ENCODE measurements around the gene ZBTB46.
A peak's percentile ranks its signal among the peaks of the same experiment; 100 is the strongest.
"Not testable (repeated sequence)": the region's sequence is repeated elsewhere in the genome, so short reads cannot be mapped to it uniquely, and the experiment has no call there.

ZBTB46 gene, protein sequence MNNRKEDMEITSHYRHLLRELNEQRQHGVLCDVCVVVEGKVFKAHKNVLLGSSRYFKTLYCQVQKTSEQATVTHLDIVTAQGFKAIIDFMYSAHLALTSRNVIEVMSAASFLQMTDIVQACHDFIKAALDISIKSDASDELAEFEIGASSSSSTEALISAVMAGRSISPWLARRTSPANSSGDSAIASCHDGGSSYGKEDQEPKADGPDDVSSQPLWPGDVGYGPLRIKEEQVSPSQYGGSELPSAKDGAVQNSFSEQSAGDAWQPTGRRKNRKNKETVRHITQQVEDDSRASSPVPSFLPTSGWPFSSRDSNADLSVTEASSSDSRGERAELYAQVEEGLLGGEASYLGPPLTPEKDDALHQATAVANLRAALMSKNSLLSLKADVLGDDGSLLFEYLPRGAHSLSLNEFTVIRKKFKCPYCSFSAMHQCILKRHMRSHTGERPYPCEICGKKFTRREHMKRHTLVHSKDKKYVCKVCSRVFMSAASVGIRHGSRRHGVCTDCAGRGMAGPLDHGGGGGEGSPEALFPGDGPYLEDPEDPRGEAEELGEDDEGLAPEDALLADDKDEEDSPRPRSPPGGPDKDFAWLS

DNA sequence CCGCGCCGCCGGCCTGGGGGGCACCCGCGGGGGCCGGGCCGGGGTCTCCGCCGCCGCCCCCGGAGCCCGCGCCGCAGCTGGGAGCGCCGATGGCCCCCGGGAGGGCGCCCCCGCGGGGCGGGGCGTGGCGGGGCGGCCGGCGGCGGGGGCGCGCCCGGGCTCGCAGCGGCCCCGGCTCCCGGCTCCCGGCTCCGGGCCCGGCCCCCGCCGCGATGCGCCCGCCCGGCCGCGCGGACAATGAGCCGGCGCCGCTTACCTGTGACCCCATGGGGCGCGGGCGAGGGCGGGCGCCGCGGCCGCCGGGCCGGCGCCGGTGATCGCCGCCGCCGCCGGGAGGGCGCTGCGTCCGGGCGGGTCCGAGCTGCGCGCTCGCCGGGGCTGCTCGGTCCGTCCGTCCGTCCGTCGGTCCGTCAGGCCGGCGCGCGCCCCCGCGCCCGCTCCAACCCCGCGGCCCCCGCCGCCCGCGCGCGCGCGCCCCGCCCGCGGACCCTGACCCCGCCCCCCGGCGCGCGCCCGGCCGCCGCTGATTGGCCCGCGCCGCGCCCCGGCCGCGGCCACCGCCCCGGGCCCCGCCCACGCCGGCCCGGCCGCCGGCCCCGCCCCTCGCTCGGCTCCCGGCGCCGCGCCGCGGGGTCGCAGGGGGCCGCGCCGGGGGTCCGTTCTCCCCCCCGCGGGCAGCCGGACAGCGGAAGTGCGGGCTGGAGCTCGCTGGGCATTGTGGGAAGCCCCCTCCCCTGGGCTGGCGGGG is at the start of gene ZBTB46:
ZBTB46 (minus strand) TSS at position 424 of the 748 bp plus-strand sequence. CDS start 40,507 bp downstream, outside the sequence.
- peak; percentile 51 for DNase-seq

DNA sequence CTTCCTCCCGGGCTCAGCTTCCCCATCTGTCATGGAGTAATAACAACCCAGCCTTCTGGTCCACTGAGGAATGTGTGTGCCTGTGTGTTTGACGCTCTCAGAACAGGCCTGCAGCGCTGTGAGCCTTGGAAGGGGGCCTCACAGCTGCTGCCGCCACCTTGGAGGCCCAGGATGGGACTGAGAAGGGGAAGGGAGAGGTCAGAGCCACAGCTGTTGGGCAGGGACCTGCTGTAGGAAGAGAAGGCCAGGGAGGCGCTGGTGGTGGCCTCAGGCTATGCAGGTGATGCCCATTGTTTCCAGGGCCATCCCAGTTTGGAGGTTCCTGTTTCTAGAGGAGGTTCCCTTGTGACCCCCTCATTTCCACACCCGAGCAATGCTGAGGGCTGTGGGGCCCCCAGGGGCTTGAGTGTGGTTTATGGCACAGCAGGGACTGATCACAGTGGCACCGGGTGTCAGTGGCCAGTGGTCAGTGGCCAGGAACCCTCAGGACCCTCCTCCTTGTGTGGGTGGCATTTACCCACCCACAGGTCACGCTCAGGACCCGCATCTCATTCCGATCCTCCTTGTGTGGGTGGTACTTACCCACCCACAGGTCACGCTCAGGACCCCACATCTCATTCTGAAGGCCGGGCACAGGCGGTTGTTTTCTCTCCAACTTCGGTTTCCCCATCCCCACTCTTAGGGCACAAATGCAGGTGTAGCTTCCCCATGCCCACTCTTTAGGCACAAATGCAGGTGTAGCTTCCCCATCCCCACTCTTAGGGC is 48.0 kb upstream of the ZBTB46 start:
- DNase-seq, result no peak

DNA sequence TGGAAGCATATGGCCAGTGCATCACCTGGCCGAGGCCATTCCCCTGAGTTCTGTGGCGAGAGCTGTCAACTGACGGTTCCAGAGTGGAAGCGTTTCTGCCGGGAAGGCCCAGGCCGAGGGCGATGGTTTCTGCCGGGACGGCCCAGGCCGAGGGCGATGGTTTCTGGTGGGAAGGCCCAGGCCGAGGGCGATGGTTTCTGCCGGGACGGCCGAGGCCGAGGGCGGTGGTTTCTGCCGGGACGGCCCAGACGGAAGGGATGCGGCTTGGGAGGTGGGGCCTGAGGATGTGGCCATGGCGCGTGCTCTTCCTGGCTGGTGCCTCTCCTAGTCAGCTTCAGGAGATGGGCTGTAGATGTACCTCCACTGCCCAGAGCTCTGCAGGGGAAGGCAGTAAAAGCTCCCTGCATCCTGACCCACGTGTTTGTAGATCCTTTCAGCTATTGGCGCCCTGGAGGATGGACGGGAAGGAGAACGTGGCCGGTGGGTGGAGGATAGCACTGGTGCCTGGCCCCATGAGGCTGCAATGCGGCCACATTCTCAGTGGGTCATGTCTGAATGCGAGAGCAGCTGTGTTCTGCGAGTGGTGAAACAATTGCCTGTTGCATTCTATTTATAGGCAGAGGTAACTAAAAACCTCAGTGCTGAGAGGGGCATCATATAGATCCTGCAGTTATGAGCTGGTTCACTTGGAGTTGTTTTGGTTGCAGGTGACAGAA is 46.8 kb upstream of the ZBTB46 start:
- DNase-seq, result no peak

DNA sequence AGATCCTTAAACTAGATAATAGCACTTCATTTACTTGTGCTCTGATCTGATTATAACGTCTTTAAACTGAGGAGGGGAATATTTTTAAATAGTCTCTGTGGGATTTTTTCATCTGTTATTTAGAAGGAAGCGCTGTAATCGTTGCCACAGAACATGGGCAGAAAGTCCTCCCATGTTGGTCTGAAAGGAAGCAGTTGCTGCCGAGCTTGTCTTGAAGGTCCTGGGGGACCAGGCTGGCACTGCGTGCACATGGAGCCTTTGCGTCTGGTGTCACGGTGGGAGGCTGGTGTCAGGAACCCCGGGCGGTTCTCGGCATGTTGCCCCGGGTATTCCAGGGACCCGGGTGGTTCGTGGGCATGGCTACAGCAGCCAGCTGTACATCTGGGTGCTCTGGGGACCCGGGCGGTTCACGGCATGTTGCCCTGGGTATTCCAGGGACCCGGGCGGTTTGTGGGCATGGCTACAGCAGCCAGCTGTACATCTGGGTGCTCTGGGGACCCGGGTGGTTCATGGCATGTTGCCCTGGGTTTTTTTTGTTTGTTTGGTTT is 45.5 kb upstream of the ZBTB46 start:
- no peak for DNase-seq

DNA sequence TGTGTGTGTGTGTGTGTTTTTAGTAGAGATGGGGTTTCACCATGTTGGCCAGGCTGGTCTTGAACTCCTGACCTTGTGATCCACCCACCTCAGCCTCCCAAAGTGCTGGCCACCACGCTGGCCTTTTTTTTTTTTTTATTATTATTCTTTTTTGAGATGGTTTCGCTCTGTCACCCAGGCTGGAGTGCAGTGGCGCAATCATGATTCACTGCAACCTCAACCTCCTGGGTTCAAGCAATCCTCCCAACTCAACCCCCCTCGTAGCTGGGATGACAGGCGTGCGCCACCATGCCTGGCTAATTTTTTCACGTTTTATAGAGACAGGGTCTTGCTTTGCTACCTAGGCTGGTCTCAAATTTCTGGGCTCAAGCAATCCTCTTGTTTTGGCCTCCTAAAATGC is 43.2 kb upstream of the ZBTB46 start:
- not testable (repeated sequence) for DNase-seq

DNA sequence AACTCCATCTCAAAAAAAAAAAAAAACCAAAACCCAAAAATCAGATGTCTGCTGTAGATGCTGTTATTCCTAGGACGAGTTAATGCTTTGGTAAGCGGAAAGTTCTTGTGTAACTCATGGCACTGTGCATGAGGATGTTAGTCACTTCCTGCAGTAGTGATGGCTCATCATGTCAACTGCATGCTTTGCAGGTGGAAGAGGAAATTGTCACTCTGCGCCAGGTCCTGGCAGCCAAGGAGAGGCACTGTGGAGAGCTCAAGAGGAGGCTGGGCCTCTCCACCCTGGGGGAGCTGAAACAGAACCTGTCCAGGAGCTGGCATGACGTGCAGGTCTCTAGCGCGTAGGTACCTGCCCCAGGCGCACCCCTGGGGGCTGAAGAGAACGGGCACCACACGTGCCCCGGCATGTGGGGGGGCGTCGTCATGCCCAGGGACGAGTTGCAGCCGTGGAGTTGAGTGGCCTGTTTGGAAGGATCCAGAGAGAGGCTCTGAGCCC is 42.5 kb upstream of the ZBTB46 start:
- peak; percentile 93 for DNase-seq

DNA sequence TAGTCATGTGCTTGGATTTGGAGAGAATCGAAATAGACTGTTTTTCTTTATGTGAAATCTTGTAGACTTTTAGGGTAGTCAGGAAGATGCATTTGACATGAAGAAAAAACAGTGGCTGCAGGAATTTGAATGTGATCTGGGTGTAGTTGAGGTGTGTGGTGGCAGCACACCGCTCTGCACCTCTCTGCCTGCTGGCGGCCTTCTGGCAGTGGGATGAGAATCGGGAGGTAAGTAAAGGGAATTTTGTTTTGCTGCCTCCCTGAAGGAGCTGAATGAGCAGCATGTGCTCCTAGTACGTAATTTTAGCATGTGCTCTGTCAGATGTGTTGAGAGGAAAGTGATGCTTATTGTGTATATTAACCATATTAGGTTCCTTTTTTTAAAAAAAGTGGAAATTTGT is 37.2 kb upstream of the ZBTB46 start:
- no peak for DNase-seq

DNA sequence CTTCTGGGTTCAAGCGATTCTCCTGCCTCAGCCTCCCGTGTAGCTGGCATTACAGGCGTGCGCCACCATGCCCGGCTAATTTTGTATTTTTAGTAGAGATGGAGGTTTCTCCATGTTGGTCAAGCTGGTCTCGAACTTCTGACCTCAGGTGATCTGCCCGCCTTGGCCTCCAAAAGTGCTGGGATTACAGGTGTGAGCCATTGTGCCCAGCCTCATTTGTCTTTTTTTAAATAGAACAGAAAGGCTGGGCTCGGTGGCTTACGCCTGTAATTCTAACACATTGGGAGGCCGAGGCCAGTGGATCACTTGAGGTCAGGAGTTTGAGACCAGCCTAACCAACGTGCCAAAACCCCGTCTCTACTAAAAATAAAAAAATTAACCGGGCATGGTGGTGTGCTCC is 36.0 kb upstream of the ZBTB46 start:
- not testable (repeated sequence) for DNase-seq

DNA sequence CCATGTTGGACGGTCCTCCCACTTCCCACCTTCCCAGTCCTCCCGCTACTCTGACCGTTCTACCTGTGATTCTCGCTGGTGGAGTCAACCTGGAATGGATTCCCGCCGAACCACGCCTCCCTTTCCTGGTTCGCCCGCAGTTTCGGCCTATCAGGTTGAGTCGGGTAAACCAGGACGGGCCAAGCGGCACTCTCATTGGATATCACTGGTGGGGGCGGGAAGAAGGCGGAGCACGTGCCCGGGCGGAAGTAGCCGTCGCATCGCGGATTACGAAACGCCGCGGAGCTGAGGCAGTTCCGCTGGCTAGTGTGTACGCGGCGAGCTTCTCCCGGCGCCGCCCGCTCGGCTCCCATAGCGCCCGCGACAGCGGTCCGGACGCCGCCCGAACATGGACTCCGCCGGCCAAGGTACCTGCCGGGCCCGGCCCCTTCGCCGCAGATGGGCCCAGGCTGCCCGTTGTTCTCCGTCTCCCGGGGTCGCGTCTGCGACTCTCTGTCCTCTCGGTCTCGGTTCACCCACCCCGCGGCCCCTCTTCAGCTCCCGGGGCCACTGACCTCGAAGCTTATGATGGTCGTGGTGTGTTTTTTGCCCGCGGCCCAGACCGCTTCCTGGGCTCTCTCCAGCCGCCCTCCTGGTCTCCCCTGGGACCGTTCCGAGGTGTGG is 34.0 kb upstream of the ZBTB46 start, which contains the start of gene TPD52L2:
TPD52L2 (plus strand) TSS at position 293 of the 663 bp plus-strand sequence; CDS start at position 389, 96 bp downstream.
- DNase-seq, result peak; percentile 99

DNA sequence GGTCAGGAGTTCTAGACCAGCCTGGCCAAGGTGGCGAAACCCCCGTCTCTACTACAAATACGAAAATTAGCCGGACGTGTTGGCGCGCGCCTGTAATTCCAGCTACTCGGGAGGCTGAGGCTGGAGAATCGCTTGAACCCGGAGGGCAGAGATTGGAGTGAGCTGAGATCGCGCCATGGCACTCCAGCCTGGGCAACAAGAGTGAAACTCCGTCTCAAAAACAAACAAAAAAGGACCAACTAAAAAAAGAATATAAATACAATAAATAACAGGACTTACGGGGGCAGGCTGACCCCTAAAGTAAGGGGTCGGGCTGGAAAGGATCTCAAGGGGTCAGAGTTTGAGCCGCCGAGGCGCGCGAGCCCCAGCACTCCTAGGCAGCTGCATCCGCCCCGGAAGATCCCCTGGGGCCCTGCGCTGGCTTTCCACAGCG is 33.5 kb upstream of the ZBTB46 start:
- no peak for DNase-seq

DNA sequence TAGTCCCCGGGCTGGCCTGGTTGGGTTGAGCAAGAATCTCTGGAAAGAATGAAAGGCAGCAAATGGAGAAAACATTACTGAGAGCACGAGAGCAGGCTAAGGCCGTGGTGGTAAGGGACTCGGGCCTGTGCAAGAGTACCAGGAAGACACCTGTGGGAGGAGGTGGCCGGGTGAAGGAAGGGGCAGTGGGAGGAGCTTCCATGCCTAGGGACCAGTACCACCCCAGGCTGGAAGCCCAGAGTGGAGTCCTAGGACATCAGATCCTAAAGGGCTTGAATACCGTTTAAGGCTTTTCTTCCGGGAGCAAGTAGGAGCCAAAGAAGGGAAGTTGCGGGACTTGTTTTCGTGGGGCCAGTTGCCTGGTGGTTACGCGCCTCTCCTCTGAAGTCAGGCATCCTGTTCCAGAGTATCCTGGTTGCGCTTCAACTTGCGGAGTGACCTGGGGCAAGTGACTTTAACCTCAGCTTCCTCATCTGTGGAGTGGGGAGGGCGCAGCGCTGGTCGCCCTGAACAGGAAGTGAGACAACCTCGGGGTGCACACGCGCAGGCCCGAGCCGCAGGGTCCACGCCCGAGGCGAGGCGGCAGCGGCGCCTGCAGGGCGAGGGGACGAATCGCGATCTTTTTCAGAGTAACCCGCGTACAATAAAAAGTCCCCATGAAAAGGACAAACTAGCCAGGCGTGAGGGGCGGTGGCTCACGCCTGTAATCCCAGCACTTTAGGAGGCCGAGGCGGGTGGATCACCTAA is 32.9 kb upstream of the ZBTB46 start:
- peak; percentile 88 for DNase-seq

DNA sequence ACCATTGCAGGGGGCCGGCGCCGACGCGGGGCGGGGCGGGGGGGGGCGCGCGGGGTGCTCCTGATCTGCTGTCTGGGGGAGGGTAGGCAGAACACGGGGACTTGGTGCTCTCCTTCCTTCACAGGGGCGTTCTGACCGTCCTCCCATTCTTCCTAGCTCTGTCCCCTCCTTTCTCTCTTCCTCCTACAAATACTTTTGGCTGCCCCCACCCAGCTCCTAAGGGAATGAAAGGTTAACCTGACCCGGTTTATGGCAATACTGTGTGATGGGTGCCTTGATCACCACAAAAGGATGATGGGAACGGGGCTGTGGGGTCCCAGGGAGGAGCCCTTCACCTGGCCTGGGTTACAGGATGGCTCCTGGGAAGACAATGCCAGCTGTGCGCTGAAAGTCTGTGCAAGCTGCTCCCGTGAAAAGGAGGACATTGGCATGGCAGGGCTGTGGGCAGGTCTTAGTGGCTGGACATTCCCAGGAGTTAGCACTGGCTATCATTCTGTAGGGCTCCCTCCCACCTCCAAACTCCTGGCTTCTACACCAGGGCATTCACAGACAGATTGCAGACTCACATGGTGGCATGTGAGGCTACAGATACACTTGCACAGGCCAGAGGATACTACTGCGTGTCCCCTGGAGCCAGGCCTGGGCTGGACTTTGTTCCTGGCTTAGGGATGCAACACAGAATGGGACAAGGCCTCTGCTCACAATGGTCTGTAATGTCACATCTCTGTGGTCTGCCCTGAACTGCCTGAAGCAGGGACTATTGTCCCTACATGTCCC is 32.1 kb upstream of the ZBTB46 start:
- no peak for DNase-seq

DNA sequence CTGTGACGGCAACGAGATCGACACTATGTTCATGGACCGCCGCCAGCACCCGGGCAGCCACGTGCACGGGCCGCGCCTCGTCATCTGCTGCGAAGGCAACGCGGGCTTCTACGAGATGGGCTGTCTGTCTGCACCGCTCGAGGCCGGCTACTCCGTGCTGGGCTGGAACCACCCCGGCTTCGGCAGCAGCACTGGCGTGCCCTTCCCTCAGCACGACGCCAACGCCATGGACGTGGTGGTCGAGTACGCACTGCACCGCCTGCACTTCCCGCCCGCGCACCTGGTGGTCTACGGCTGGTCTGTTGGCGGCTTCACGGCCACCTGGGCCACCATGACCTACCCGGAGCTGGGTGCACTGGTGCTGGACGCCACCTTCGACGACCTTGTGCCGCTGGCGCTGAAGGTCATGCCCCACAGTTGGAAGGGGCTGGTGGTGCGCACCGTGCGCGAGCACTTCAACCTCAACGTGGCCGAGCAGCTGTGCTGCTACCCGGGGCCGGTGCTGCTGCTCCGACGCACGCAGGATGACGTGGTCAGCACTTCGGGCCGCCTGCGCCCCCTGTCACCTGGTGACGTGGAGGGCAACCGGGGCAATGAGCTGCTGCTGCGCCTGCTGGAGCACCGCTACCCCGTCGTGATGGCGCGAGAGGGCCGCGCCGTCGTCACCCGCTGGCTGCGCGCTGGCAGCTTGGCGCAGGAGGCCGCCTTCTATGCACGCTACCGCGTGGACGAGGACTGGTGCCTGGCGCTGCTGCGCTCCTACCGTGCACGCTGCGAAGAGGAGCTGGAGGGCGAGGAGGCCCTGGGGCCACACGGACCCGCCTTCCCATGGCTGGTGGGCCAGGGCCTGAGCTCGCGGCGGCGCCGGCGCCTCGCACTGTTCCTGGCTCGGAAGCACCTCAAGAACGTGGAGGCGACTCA is 31.2 kb upstream of the ZBTB46 start:
- no peak for DNase-seq

DNA sequence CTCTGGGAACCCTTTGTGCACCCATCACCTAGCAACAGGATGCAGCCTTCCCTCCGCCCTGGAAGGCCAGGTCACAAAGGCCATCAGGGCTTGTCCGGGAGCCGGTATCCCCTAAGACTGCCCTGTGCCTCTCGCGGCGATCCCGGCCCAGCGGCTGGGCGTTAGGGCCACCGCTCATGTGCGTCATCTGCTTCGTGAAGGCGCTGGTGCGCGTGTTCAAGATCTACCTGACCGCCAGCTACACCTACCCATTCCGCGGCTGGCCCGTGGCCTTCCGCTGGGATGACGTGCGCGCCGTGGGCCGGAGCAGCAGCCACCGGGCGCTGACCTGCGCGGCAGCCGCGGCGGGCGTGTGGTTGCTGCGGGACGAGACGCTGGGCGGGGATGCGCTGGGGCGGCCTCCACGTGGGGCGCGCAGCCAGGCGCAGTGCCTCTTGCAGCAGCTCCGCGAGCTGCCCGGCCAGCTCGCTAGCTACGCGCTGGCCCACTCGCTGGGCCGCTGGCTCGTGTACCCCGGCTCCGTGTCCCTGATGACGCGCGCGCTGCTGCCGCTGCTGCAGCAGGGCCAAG is 30.4 kb upstream of the ZBTB46 start, which contains the start of gene ABHD16B:
ABHD16B (plus strand) TSS at position 134 of the 570 bp plus-strand sequence; CDS start at position 177, 43 bp downstream.
- no peak for DNase-seq

DNA sequence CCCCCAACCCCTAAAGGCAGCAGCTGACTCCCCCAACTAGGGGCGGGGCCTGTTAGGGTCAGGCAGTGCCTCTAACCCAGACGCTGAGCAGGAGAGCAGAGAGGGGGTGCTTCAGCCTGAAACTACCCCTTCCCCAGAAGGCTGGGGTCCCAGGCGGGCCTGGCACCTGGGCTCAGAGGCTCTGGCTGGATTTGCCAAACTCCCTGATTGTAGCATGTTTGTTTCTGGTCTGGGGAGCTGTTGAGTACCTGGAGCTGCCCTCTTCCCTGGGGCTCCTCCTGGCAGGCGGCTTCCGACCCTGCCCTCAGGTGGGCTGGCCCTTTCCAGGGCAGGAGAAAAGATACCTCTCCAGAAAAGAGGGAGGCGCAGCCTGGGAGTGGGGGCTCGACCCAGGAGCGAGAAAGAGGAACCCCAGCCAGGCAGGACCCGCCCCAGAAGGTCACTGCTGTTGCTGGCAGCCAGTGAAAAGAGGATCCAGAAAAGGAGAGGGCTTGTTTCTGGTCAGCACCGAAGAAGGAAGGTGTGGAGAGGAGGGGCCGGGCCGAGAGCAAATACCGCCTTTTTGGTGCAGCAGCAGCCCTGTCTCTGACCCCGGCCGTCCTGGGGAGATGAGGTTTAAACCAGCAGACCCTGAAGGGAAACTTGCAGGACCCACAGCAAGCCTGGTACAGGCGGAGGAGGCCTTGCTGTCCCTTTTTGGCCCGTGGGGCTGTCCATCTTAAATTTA is 29.4 kb upstream of the ZBTB46 start:
- DNase-seq, result no peak

DNA sequence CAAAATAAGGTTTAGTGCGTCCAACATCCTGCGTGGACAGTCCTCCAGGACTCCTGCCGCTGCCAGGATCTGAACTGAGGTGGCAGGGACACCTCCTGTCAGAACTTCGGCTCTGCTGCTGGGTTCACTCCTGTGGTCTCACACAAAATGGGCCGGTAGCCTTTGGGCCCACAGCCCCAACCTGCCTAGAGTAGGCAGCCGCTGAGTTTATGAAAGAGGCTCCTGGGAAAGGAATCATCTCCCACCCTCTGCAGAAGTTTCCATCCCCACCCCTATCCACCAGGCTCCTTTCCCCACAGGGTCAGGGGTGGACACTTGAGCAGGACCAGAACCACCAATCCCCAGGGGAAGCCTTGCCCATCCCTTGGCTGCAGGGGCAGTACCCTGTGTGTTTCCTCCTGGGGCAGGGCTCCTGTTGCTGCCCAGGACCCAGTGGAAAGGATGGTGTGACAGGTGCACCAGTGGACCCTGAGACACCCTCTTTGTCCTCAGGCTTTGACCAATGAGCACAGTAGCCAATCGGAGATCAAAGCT is 28.2 kb upstream of the ZBTB46 start:
- no peak for DNase-seq

Measured in HCEC 1CT (cell line).